C4-2B (cell line): ENCODE data around the gene SNED1.

Experiments
- ZFX ChIP-seq: fragments of 450-650 bp; IDR thresholded peaks from 2 replicates; pipeline ENCODE4 v1.6.1; 2017
- TF ChIP-seq, protein P1 (sequence below): fragments of 450-650 bp; conservative IDR thresholded peaks from 2 replicates; pipeline ENCODE4 v1.5.1; 2017; ENCODE audit warnings: mild to moderate bottlenecking

DNA sequence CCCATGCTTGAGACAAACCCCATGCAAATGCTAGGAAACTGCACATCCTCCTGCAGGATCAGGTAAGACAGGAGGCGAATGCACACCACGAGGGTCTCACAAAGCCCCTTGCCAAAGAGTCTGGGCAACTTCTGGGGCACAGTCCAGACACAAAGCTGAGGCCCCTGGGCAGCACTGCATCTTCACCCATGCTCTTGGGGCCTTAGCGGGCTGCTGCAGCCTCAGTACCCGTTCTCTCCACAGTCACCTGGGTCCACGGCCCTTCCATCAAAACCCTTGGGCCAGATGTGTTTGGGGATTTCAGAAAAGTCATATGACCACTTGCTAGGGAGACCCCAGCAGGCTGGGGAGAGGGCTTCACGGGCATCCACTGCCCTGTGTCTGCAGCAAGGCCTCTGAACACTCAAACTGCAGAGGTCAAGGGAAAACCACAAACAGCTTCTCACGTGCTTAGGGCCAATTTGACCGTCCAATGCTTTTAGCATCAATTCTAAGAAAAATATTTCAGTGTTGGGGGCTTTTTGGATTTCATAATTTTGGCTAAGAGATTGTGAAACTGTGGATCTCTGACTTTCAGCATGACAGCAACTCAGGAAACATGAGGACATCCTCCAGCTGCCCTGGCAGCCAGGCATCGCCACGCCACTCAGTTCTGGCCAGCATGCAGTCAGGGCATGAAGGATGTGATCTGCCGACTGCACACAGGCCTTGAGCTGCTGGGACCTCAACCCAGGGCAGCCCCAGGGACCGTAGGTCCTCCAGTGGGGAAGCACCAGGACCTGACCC, 130.9 kb downstream of the SNED1 start:
- TF ChIP-seq, protein P1, sequence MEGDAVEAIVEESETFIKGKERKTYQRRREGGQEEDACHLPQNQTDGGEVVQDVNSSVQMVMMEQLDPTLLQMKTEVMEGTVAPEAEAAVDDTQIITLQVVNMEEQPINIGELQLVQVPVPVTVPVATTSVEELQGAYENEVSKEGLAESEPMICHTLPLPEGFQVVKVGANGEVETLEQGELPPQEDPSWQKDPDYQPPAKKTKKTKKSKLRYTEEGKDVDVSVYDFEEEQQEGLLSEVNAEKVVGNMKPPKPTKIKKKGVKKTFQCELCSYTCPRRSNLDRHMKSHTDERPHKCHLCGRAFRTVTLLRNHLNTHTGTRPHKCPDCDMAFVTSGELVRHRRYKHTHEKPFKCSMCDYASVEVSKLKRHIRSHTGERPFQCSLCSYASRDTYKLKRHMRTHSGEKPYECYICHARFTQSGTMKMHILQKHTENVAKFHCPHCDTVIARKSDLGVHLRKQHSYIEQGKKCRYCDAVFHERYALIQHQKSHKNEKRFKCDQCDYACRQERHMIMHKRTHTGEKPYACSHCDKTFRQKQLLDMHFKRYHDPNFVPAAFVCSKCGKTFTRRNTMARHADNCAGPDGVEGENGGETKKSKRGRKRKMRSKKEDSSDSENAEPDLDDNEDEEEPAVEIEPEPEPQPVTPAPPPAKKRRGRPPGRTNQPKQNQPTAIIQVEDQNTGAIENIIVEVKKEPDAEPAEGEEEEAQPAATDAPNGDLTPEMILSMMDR: no peak
- no peak for TF ChIP-seq ZFX
